NT2/D1 (cell line): ENCODE measurements around the gene DTWD2.
"Not testable (repeated sequence)": the region's sequence is repeated elsewhere in the genome, so short reads cannot be mapped to it uniquely, and the experiment has no call there.

Experiments used
- YY1 ChIP-seq: IDR thresholded peaks from 2 replicates; pipeline ENCODE4 v1.6.1; 2011; ENCODE audit not compliant: insufficient read length, insufficient read depth
- ZNF274 ChIP-seq: IDR thresholded peaks from 2 replicates; pipeline ENCODE4 v1.6.1; 2011; ENCODE audit warnings: mild to moderate bottlenecking, low read depth, low read length

GRCh38 chr5:118851785-118852184 lies 136.6 kb downstream of the DTWD2 start:
- TF ChIP-seq YY1, ZNF274: not testable (repeated sequence)
